Nucleus accumbens (tissue), 56 donors: Measurements from ENCODE around the gene TSPEAR.
A peak's percentile ranks its signal among the peaks of the same experiment; 100 is the strongest.
"Not testable (repeated sequence)": the region's sequence is repeated elsewhere in the genome, so short reads cannot be mapped to it uniquely, and the experiment has no call there.

Source experiments
- DNase-seq, 56 donors: peaks; one replicate each; lab custom pipeline; 2025; lab: John Stamatoyannopoulos, UW

TSPEAR gene

GRCh38 chr21:44514746-44515358 is 196.5 kb downstream of the TSPEAR start:
- DNase-seq, result no peak

GRCh38 chr21:44514218-44514520 is 197.2 kb downstream of the TSPEAR start:
- DNase-seq, result no peak

GRCh38 chr21:44513389-44514217 is 197.8 kb downstream of the TSPEAR start:
- no peak for DNase-seq

DNA sequence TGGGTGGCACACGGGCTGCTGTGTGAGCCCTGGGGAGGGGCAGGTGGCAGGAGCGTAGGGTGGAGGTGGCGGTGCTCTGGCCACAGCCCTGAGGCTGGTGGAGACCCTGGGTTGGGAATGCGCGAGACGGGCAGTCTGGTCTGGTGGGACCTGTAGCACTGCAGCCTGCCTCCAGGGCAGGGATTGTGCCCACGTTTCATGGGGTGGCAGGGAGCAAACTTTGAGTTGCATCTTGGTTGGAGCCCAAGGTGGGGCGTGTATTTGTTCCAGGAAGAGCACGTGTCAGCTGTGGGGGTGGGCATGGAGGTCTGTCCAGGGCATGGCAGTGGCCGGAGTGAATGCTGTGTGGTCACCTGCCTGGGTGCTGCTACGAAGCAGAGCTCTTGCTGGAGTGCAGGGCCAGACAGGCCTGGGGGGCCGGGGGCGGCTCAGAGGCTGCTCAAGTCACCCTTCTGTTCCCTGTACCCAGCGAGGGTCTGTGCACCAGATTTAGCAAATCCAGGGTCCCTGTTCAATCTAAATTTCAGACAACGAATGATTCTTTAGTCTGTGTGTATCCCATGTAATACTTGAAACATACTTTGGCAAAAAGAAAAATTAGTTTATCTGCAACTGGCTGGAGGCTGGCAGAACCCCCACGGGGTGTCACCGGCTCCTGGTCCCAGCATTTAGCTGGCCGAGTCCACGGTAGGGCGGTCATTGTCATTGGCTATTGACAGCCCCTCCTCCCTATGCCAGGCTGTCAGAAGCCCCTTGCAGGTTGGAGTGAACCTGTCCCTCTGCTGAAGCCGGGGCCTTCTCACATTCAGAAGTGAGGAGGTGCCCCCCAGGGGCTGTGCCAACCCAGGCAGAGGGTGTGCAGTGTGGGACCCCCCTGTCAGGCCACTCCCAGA is 198.6 kb downstream of the TSPEAR start:
- no peak for DNase-seq

GRCh38 chr21:44511938-44512275 is 199.5 kb downstream of the TSPEAR start:
- DNase-seq, result no peak

DNA sequence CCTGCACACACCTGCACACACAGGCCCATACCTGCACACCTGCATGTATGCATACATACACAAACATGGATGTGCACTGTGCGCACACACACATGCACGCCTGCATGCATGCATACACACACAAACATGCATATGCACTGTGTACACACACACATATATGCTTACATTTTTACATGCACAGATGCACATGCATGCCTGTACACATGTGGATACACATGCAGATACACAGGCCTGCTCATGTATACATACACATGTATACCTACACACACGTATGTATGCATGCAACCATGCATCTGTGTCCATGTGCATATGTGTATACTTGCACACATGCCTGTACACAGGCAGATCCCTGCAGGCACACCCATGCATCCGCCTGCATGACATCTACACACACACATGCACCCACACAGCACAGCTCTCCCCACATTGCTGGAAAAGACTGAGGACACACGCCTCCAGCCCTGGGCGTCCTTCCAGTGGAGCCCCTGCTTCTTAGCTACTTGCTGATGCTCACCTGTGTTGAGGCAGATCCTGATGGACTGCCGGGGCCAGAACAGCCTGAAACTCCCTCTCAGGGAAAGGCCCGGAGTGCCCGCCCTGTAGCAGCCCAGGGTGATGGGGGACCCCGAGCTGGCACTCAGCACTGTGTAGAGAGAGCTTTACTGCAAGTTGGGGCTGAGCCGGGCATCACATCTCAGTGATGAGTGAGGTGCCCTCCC is 200.0 kb downstream of the TSPEAR start:
- no peak for DNase-seq

- peak in 11 of 56 donors; percentile 4 to 54 (median 15) for DNase-seq
These were observed 200.7 kb downstream of the TSPEAR start for GRCh38 chr21:44510508-44511218.

GRCh38 chr21:44510109-44510507 is 201.3 kb downstream of the TSPEAR start:
- DNase-seq, result no peak

- peak in 5 of 56 donors; percentile 7 to 37 (median 14) for DNase-seq
These were observed 201.8 kb downstream of the TSPEAR start for GRCh38 chr21:44509539-44509938.

DNA sequence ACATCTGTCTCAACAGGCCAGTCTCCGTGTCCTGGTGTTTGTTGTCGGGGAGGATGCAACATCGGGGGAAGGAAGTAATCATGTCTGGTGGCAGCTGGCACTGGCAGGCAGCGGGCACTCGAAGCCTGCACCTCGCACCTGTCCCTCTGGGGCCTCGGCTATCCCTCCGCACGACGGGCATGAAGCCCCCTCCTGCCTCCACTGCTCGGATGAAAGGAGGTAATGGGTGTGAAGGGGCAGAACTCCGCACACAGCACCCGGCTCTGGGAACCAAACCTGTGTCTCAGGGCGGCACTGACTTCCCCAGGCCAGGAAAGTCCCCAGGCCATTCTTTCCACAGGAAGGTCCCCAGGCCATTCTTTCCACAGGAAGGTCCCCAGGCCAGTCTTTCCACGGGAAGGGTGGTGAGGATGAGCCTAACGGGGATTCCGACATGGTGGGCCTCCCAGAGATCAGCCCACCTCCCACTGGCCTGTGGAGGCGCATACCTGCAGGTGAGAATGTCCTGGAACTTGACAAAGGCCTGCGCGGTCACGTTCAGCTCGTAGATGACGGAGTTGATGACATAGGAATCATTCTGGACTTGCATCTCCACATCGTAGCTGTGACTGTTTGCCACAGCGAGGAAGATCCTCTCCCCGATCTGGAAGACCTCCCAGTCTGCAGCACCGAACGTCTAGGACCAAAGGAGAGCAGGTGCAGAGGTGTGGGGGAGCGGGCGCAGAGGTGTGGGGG is 202.5 kb downstream of the TSPEAR start:
- no peak for DNase-seq

DNA sequence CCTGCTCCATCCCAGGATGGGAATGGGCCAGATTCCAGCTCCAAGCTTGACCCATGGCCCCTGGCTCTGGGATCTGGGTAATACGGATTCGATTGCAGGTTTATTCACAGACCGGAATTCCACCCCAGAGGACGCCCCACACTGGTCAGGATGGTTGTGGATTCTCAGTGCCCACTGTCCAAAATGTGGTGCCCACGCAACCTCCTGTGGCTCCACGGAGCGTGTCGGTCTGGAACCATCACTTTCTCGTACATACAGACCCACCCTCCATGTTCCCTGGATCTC is 203.0 kb downstream of the TSPEAR start:
- DNase-seq, result no peak

DNA sequence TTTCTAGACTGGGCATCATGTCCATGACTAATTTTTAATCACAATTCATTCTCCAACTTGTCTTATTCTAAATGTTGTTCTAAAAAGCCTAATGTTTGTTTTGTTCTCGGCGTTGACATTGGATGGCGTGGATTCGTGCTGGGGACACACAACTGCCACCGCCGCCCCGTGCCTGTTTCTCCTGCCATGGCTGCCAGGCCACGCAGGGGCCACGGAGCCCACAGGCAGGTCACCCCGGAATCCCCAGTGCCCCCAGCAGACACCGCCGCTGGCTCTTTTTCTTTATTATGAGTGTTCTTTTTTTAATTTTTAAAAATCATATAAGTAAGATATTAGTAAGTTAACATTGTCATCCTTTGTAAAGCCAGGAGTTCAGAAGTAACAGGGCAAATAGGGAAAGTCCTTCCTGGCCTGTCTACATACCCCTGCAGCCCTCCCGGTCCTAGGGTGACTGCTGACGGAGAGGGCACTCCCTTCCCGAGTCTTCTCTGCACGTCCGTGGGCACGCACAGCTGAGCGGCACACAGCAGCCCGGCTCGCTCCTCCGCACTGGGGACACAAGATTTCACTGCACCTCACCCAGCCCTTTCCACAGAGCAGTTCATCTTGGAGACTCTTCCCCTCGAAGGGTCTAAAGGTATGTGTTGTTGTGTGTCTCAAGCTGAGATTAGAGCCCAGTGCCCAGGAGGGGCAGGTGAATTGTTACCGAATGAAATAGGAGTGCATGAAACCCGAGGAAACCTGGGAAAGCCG is 203.5 kb downstream of the TSPEAR start:
- DNase-seq, result no peak

GRCh38 chr21:44506279-44507255 is 204.8 kb downstream of the TSPEAR start:
- DNase-seq, result no peak

GRCh38 chr21:44505673-44506278 is 205.6 kb downstream of the TSPEAR start:
- no peak for DNase-seq

GRCh38 chr21:44503901-44504399 is 207.4 kb downstream of the TSPEAR start:
- peak in 1 of 56 donors; percentile 3 for DNase-seq

- DNase-seq, result not testable (repeated sequence)
These were observed 208.1 kb downstream of the TSPEAR start for GRCh38 chr21:44503006-44503889.
